PC-3 (cell line): ENCODE results near the gene BAMBI.

Source experiments
- EZH2 ChIP-seq: fragments of 300-600 bp; sonication (generic); IDR thresholded peaks from one replicate; pipeline ENCODE4 v1.6.1; 2017; ENCODE audit warnings: antibody characterized with exemption, mild to moderate bottlenecking, low read length; ENCODE audit not compliant: unreplicated experiment
- TF ChIP-seq, protein P1 (sequence below): fragments of 300-600 bp; sonication (generic); conservative IDR thresholded peaks from 2 replicates; pipeline ENCODE4 v1.5.1; 2017; ENCODE audit warnings: antibody characterized with exemption, low read depth, mild to moderate bottlenecking, low read length

DNA sequence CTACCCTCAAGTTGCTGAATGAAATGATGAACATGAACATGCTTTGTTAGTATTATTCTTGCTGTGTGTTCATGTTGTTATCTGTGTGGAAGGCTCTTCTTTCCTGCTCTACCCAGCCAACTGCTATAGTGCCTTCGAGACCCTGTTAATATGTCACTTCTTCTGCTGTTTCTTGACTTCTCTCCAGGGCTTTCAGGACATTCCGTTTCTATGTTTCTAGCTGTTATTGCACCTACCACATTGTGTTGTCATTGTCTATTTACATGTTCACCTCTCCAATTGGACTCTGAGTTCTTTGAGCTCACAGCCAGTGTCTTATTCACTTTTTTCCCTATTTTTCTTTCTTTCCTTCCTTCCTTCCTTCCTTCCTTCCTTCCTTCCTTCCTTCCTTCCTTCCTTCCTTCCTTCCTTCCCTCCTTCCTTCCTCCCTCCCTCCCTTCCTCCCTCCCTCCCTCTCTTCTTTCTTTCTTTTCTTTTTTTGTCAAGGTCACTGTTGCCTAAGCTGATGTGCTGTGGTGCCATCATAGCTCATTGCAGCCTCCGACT lies 40.4 kb downstream of the BAMBI start:
- TF ChIP-seq, protein P1, sequence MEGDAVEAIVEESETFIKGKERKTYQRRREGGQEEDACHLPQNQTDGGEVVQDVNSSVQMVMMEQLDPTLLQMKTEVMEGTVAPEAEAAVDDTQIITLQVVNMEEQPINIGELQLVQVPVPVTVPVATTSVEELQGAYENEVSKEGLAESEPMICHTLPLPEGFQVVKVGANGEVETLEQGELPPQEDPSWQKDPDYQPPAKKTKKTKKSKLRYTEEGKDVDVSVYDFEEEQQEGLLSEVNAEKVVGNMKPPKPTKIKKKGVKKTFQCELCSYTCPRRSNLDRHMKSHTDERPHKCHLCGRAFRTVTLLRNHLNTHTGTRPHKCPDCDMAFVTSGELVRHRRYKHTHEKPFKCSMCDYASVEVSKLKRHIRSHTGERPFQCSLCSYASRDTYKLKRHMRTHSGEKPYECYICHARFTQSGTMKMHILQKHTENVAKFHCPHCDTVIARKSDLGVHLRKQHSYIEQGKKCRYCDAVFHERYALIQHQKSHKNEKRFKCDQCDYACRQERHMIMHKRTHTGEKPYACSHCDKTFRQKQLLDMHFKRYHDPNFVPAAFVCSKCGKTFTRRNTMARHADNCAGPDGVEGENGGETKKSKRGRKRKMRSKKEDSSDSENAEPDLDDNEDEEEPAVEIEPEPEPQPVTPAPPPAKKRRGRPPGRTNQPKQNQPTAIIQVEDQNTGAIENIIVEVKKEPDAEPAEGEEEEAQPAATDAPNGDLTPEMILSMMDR = no peak
- TF ChIP-seq EZH2 = no peak
